ENCODE measurements around the gene BPNT1. TPM values are rescaled to one million over a fixed set of nuclear protein-coding genes. Genes with fewer than 3 reads are reported as not detected.

Gene BPNT1
- total and polyA plus RNA-seq, 2 of the 13 experiments (the other 11 are each of a cell fraction or from before 2014, with no cell fraction given) = 35.2 to 43.9 TPM

- TF ChIP-seq MAZ (IDR thresholded peaks at IDR 0.05; ENCODE audit: borderline replicate concordance, low read depth, low read length) (no peak), MAZ (CRISPR knock-in tag; IDR thresholded peaks at IDR 0.05; ENCODE audit: low read depth) (peak; percentile 87), ZNF800 (CRISPR knock-in tag; IDR thresholded peaks at IDR 0.05) (peak; percentile 49), JDP2 (CRISPR knock-in tag; IDR thresholded peaks at IDR 0.05; ENCODE audit: borderline replicate concordance) (no peak), HOXA3 (CRISPR knock-in tag; IDR thresholded peaks at IDR 0.05) (peak; percentile 45; the same call in 1 of the 2 replicates), PBX3 (CRISPR knock-in tag; IDR thresholded peaks at IDR 0.05; ENCODE audit: borderline replicate concordance) (no peak), ZNF280D (CRISPR knock-in tag; IDR thresholded peaks at IDR 0.05) (no peak), SNAI1 (CRISPR knock-in tag; IDR thresholded peaks at IDR 0.05; ENCODE audit: borderline replicate concordance) (no peak; the same call in 1 of the 2 replicates), CSRNP1 (CRISPR knock-in tag; IDR thresholded peaks at IDR 0.05) (peak; percentile 55; the same call in 1 of the 2 replicates), MIXL1 (CRISPR knock-in tag; IDR thresholded peaks at IDR 0.05) (no peak; the same call in 1 of the 2 replicates), CHCHD3 (CRISPR knock-in tag; IDR thresholded peaks at IDR 0.05) (no peak), ZNF143 (CRISPR knock-in tag; IDR thresholded peaks at IDR 0.05) (no peak), ZKSCAN5 (CRISPR knock-in tag; IDR thresholded peaks at IDR 0.05) (no peak), ZNF264 (CRISPR knock-in tag; IDR thresholded peaks at IDR 0.05) (peak; percentile 59; the same call in 1 of the 2 replicates), GABPB1 (CRISPR knock-in tag; IDR thresholded peaks at IDR 0.05) (peak; percentile 85), TOPORS (CRISPR knock-in tag; IDR thresholded peaks at IDR 0.05) (no peak; the same call in 1 of the 2 replicates), ZNF343 (CRISPR knock-in tag; IDR thresholded peaks at IDR 0.05) (0 out of 2 replicates have a peak, but pooled peaks have one; percentile 62), HNRNPUL1 (IDR thresholded peaks at IDR 0.05; ENCODE audit: low read depth, low read length) (no peak), KAT8 (CRISPR knock-in tag; IDR thresholded peaks at IDR 0.05) (peak; percentile 67)
These were observed 4.7 kb upstream of the BPNT1 start, which contains the start of gene IARS2 (continued) for GRCh38 chr1:220094016-220094911.

Measured in HepG2 (cell line).